ENCODE measurements around the gene FAM98A.

Gene FAM98A

DNA sequence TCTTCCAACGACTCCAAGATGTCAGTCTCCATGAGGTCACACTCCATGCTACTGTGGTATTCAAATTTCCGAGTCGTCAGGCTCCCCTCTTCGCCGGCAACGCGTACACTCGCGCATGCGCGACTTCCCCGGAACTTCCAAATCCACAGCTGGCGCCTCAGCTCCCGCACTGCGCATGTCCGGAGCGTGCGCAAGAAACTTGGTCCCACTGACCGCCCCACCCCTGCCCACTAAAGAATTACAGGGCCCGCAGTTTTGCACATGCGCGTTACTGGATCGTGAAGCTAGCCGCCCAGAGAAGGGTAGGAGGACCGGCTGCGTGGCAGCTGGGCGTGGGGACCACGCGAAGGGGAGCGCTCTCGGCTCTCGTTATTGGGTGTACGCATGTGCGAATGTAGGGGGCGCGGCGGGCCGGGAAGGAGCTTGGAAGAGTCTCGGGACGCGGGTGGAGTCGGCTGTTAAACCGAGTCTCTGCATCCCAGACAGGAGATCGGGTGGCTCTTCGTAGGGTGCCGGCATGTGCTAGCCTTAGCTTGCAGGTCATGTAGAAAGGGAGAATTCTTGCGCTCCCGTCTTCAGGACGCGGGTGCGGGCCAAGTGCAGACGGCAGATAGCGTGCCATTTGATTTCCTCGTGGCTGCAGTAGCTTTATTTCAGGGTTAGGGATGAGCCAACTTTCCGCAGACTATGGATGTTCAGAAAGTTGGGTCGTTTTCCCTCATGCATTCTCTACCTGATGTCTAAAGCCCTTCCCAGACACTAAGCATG lies at the start of gene FAM98A:
FAM98A (minus strand) TSS at position 125 of the 768 bp plus-strand sequence; CDS start at position 47, 78 bp downstream.
- DNase-seq (ENCODE audit: low read depth in 1 of 2, low spot score in 1 of 2) = peak; percentile 75 to 98
- TF ChIP-seq JUND (IDR thresholded peaks at IDR 0.05; ENCODE audit: low read depth) = no peak
- in situ Hi-C loops (cut with HindIII; ENCODE audit: low pct_unique_long_range_greater_than_20kb, low sequenced_read_pairs) = no loop called here

DNA sequence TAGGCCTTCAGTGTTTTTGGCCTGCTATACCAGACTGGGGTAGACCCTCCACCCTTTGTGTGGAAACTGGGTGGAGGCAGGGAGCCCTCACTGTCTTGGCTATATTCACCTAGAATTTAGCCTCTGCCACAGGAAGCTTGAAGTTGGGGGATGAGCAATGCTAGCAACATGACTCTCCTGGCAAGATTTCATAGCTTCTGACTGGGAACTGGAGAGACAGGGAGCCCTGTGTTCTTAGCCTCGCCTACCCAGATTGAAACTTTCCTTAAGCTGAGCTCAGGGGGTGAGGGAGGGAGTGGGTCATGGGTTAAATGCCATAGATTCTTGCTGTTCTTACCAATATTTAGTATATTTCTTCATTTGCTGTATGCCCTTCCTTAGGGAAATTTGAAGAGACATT lies 46.8 kb upstream of the FAM98A start:
- no peak for DNase-seq (ENCODE audit: low read depth in 1 of 2, low spot score in 1 of 2)
- no peak for TF ChIP-seq JUND (IDR thresholded peaks at IDR 0.05; ENCODE audit: low read depth)
- in situ Hi-C loops (cut with HindIII; ENCODE audit: low pct_unique_long_range_greater_than_20kb, low sequenced_read_pairs) = no loop called here

DNA sequence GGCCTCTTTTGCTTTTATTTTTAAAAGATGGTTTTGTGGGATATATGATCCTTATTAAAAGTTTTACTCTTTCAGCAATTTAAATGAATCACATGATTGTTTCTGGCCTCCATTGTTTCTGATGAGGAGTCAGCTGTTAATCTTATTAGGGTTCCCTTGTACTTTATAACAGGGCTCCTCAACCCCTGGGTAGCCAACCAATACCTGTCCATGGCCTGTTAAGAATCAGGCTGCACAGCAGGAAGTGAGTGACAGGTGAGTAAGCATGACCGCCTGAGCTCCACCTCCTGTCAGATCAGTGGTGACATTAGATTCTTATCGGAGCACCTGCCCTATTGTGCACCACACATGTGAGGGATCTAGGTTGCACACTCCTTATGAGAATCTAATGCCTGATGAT lies 45.1 kb upstream of the FAM98A start:
- no peak for DNase-seq (ENCODE audit: low read depth in 1 of 2, low spot score in 1 of 2)
- in situ Hi-C loops (cut with HindIII; ENCODE audit: low pct_unique_long_range_greater_than_20kb, low sequenced_read_pairs) = no loop called here
- TF ChIP-seq JUND (IDR thresholded peaks at IDR 0.05; ENCODE audit: low read depth) = no peak

GRCh38 chr2:33636001-33636400 lies 36.9 kb upstream of the FAM98A start:
- in situ Hi-C loops (cut with HindIII; ENCODE audit: low pct_unique_long_range_greater_than_20kb, low sequenced_read_pairs) = no loop called here
- no peak for DNase-seq (ENCODE audit: low read depth in 1 of 2, low spot score in 1 of 2)
- TF ChIP-seq JUND (IDR thresholded peaks at IDR 0.05; ENCODE audit: low read depth) = no peak

- no peak for DNase-seq (ENCODE audit: low read depth in 1 of 2, low spot score in 1 of 2)
- no peak for TF ChIP-seq JUND (IDR thresholded peaks at IDR 0.05; ENCODE audit: low read depth)
- in situ Hi-C loops (cut with HindIII; ENCODE audit: low pct_unique_long_range_greater_than_20kb, low sequenced_read_pairs) = no loop called here
Observed at GRCh38 chr2:33634261-33634910, 35.3 kb upstream of the FAM98A start.

DNA sequence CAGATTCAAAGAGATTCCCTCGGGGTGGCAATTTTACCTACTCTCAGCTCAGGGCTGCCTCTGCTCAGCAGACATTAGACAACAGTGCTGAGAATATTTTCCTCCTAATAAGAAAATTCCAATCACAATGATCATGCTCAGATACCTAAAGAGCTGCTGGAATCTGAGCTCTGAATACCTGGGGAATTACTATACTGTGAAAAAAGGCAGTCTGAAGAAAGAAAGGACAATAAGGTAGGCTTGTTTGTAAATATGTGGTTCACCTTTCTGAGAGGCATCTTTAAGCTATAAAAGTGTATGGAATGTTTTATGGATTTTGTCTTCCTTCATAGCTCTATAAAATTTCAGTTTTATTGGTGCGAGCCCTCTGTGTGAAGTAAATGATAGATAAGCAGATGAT lies 34.2 kb upstream of the FAM98A start:
- in situ Hi-C loops (cut with HindIII; ENCODE audit: low pct_unique_long_range_greater_than_20kb, low sequenced_read_pairs) = no loop called here
- TF ChIP-seq JUND (IDR thresholded peaks at IDR 0.05; ENCODE audit: low read depth) = no peak
- no peak for DNase-seq (ENCODE audit: low read depth in 1 of 2, low spot score in 1 of 2)

DNA sequence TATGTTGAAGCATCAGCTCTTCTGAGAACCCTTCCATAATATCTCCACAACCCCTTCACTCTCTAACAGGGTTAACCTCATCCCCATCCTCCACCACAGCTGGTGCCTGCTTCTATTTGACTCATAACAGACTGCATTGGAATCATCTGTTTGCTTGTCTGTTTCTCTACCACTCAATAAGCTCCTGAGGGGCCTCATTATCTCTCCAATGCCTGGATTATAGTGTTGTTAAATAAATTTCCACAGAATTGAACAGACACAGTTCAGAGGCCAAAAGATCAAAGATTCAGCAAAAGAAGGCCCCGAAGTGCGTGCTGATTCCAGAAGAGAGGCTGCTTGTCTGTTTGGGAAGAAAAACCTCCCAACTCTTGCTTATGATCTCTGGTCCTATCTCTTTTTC lies 33.7 kb upstream of the FAM98A start:
- DNase-seq (ENCODE audit: low read depth in 1 of 2, low spot score in 1 of 2) = no peak
- no peak for TF ChIP-seq JUND (IDR thresholded peaks at IDR 0.05; ENCODE audit: low read depth)
- in situ Hi-C loops (cut with HindIII; ENCODE audit: low pct_unique_long_range_greater_than_20kb, low sequenced_read_pairs) = no loop called here

GRCh38 chr2:33628031-33628827 lies 29.1 kb upstream of the FAM98A start:
- in situ Hi-C loops (cut with HindIII; ENCODE audit: low pct_unique_long_range_greater_than_20kb, low sequenced_read_pairs) = no loop called here
- TF ChIP-seq JUND (IDR thresholded peaks at IDR 0.05; ENCODE audit: low read depth) = no peak
- DNase-seq (ENCODE audit: low read depth in 1 of 2, low spot score in 1 of 2) = no peak

DNA sequence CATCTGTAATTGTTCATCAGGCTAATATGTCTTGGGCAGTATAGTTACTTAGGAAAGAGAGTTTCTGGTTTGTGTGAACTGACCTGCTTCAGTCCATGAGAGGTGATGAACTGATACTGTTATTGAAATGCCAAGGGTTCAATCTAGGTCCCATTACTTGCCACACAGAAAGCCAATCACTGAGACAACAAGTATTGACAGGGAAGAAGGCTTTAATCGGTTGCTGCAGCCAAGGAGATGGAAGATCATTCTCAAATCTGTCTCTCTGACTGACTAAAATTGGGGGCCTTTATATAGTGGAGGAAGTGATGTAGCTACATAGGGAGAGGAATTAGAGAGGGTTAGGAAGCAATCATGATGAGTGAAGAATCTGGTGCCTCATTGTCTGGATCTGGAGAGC lies 19.9 kb upstream of the FAM98A start:
- in situ Hi-C loops (cut with HindIII; ENCODE audit: low pct_unique_long_range_greater_than_20kb, low sequenced_read_pairs) = no loop called here

DNA sequence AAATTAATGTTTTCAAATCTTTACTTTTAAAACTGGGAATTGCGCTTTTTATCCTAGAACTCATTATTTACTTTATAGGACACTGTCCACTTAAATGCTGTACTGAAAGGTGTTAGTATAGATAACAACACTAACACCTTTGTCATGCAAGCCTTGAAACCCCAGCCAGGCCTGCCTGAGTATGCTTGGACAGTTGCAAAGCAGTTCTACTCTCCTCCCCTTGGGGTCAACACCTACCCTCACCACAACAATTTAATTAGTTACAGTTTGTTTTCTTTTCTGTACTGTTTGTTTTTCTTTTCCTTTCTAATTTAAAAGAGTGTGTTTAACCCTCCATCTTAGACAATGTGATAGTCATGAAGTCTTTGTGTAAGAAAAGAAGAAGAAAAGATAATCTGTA lies 18.9 kb upstream of the FAM98A start:
- in situ Hi-C loops (cut with HindIII; ENCODE audit: low pct_unique_long_range_greater_than_20kb, low sequenced_read_pairs) = no loop called here
- no peak for DNase-seq (ENCODE audit: low read depth in 1 of 2, low spot score in 1 of 2)
- no peak for TF ChIP-seq JUND (IDR thresholded peaks at IDR 0.05; ENCODE audit: low read depth)

More for the DNA sequence above, 19.9 kb upstream of the FAM98A start:
- TF ChIP-seq JUND (IDR thresholded peaks at IDR 0.05; ENCODE audit: low read depth) = no peak
- no peak for DNase-seq (ENCODE audit: low read depth in 1 of 2, low spot score in 1 of 2)

GRCh38 chr2:33617401-33617800 lies 18.3 kb upstream of the FAM98A start:
- in situ Hi-C loops (cut with HindIII; ENCODE audit: low pct_unique_long_range_greater_than_20kb, low sequenced_read_pairs) = no loop called here
- no peak for DNase-seq (ENCODE audit: low read depth in 1 of 2, low spot score in 1 of 2)

DNA sequence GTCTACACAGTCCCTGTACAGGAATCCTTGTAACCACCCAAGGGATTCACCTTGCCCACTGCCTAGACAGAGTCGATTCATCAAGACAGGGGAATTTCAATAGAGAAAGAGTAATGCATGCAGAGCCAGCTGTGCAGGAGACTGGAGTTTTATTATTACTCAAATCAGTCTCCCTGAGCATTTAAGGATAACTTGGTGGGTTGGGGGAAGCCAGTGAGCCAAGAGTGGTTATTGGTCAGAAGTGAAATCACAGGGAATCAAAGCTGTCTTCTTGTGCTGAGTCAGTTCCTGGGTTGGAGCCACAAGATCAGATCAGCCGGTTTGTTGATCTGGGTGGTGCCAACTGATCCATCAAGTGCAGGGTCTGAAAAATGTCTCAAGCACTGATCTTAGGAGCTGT lies 17.8 kb upstream of the FAM98A start:
- TF ChIP-seq JUND (IDR thresholded peaks at IDR 0.05; ENCODE audit: low read depth) = no peak
- DNase-seq (ENCODE audit: low read depth in 1 of 2, low spot score in 1 of 2) = no peak
- in situ Hi-C loops (cut with HindIII; ENCODE audit: low pct_unique_long_range_greater_than_20kb, low sequenced_read_pairs) = no loop called here

More at GRCh38 chr2:33617401-33617800, 18.3 kb upstream of the FAM98A start:
- TF ChIP-seq JUND (IDR thresholded peaks at IDR 0.05; ENCODE audit: low read depth) = no peak

DNA sequence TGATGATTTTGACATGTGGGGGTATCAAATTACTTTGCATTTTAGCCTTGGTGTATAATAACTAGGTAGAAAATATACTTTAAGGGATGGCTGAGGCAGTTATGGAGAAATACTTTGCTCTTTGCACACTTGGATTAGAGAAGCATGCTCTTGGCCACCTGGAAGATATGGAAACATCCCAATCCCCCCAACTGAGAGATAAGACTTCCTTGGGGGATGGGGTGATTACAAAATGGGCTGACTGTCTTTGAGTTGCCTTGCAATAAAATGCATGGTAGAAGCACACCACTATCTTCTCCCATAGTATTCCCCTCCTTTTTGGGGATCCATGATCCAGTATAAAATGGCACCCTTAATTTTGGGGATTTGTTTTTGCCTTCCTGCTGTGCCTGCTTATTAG lies 15.1 kb upstream of the FAM98A start:
- no peak for TF ChIP-seq JUND (IDR thresholded peaks at IDR 0.05; ENCODE audit: low read depth)
- DNase-seq (ENCODE audit: low read depth in 1 of 2, low spot score in 1 of 2) = no peak
- in situ Hi-C loops (cut with HindIII; ENCODE audit: low pct_unique_long_range_greater_than_20kb, low sequenced_read_pairs) = no loop called here

Data from T47D (cell line).